HG02885 (cell line): ENCODE data around the gene FAAH2.
"Not testable (repeated sequence)": the region's sequence is repeated elsewhere in the genome, so short reads cannot be mapped to it uniquely, and the experiment has no call there.

Source experiments
- ATAC-seq: cut with Tn5 transposase; IDR thresholded peaks from one replicate; pipeline ENCODE4 v1.9.1; 2021; ENCODE audit warnings: mild to moderate bottlenecking; ENCODE audit not compliant: unreplicated experiment, poor library complexity

The FAAH2 gene, protein sequence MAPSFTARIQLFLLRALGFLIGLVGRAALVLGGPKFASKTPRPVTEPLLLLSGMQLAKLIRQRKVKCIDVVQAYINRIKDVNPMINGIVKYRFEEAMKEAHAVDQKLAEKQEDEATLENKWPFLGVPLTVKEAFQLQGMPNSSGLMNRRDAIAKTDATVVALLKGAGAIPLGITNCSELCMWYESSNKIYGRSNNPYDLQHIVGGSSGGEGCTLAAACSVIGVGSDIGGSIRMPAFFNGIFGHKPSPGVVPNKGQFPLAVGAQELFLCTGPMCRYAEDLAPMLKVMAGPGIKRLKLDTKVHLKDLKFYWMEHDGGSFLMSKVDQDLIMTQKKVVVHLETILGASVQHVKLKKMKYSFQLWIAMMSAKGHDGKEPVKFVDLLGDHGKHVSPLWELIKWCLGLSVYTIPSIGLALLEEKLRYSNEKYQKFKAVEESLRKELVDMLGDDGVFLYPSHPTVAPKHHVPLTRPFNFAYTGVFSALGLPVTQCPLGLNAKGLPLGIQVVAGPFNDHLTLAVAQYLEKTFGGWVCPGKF

DNA sequence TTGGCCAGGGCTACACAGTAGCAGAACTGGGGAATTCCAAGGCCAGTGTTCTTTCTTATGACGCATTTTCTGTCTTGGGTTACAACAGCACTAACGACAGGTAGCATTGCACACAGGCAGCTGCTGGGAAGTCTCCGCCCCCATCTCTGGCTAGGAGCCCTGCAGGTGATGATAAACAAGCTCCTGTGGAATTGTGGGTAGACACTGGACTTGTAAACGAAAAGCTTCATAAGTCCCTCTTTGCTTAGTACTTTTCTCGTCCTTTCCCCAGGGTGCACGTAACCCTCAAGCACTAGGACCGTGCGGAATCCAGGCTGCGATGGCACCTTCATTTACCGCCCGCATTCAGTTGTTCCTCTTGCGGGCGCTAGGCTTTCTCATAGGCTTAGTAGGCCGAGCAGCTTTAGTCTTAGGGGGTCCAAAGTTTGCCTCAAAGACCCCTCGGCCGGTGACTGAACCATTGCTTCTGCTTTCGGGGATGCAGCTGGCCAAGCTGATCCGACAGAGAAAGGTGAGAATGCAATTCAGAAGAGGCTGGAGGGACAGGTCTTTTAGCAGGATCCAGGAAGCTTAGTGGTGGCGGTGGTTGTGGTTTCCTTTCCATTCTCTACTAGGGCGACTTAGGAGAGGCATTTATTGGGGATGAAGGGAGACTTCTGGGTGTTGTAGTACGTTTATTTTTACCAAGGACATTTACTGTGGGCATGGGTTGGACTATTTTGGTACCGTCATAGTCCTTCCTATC lies at the start of gene FAAH2:
FAAH2 (plus strand) TSS at position 200 of the 745 bp plus-strand sequence; CDS start at position 320, 120 bp downstream.
- peak; percentile 82 for ATAC-seq

DNA sequence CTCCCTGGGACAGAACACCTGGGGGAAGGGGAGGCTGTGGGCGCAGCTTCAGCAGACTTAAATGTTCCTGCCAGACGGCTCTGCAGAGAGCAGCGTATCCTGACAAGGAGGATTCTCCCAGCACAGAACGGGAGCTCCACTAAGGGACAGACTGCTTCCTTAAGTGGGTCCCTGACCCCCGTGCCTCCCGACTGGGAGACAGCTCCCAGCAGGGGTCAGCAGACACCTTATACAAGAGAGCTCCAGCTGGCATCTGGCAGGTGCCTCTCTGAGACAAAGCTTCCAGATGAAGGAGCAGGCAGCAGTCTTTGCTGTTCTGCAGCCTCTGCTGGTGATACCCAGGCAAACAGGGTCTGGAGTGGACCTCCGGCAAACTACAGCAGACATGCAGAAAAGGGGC lies 44.5 kb upstream of the FAAH2 start:
- ATAC-seq = no peak

DNA sequence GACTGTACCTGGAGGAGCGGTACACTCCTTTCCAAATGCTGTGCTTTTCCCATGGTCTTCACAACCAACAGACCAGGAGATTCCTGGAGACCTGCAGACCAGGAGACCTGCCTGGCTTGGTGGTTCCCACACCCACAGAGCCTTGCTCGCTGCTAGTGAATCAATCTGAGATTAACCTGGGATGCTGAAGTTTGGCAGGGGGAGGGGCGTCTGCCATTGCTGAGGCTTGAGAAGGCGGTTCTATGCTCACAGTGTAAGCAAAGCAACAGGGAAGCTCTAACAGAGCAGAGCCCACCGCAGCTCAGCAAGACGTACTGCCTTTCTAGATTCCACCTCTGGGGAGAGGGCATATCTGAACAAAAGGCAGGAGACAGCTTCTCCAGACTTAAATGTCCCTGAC lies 34.5 kb upstream of the FAAH2 start:
- no peak for ATAC-seq

DNA sequence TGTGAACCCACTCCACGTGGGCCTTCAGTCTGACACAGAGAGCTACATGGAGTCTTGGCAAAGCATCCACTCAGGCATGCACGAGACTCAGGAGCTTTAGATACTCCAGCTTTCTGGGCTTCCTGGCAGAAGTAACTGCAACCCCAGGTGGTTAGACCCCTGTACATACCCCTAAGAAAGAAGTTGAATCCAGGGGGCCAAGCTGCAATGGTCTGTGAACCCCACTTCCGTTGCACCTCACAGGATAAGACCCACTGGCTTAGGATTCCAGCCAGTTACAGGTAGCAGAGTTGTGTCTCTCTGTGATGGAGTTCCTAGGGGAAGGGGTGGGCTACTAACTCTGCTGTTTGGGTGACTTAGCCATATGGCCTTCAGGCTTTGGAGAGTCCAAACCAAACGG lies 21.4 kb upstream of the FAAH2 start:
- no peak for ATAC-seq

DNA sequence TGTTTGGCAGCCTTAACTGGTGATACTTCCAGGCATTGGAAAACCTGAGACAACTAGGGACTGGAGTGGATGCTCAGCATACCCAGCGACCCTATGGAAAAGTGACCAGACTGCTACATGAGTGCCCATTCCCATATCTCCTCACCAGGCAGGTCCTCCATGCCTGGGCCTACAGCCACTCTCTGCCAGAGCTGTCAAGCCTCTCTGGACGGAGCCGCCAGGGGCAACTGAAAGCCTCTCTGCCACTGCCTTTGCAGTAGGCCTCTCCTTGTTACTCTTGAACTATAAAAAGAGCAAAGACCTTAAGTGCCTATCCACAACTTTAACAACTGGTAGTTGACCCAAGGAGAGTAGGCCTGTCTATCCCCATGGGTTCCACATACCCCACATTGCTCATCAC lies 20.2 kb upstream of the FAAH2 start:
- no peak for ATAC-seq

DNA sequence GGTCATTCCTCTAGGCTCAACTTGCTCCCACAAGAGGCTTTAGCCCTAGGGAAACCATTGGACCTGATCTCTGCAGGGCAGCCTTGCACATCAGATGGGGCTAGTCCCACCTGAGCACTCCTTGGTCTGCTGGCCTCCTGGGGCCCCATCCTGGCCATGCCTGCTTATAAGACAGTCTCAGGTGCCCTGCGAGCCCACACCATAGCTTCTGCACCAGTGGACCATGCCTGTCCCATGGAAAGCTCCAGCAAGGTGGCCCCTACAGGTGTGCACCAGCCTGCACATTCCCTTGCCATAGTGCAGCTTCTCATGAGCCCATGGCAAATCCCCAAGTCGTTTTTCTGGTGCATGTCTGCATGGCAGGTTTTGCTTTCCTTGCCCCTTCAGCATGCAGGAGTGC lies 19.6 kb upstream of the FAAH2 start:
- no peak for ATAC-seq

DNA sequence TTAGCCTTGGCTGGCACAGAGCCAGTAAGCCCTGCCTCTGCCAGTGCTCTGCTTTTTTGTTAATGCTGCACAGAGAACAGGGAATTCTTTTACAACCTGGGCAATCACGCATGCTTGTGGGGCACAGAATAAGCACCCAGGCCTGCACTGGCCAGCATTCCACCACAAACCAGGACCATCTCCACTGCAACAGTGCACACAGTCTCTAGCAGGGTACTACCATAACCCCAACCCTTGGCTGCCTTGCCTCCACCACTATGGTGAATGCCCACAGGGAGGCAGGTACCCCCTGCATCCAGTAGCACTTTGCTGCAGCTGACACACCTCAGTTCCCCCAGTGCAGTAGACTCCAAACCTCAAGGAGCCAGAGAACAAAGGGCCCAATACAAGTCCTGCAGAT lies 19.2 kb upstream of the FAAH2 start:
- ATAC-seq = no peak

DNA sequence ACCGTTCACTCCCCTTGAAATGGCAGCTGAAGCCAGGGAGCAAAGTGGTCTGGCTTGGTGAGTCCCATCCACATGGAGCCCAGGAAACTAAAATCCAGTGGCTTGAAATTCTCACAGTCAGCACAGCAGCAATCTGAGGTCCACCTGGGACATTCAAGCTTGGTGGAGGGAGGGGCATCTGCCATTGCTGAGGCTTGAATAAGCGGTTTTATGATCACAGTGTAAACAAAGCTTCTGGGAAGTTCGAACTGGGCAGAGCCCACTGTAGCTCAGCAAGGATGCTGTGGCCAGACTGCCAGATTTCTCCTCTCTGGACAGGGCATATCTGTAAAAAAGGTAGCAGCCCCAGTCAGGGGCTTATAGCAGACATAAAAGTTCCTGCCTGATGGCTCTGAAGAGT lies 15.5 kb upstream of the FAAH2 start:
- ATAC-seq = no peak

DNA sequence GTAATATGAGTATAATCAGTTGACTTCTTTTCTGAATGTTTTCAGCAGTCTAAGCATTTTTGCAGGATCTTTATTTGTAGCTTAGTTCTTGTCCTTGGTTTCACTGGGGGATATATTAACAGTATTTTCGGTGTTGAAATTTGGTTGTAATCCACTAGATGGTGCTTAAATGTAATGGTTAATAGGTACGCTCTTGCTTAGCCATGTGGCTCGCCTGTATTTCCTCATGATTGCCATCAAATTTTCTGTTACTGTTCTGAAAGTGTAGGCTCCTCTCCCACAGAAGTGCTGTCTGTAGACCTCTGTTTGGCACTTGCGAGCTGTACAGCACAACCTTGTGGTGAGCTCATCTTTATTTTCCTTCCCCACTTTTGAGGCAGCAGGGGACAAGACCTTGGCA lies 3.9 kb upstream of the FAAH2 start:
- ATAC-seq = no peak

DNA sequence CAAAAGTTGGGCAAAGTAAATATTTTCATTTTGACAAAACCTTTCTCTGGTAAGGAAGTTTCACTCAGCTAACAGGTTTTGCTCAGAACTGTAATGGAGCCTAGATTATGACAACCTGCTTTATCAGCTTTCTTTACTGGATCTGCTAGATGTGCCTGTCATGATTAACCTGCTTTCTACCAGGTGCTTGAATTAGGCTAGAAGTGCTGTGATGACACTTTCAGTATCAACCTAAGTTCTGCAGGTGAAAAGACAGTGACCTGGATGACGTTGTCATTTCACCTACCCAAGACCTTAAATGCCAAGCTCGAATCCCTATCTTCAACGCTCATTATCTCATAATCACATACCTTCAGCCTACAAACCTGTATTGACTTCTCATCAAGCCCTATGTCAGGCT lies 1.5 kb upstream of the FAAH2 start:
- ATAC-seq = no peak

DNA sequence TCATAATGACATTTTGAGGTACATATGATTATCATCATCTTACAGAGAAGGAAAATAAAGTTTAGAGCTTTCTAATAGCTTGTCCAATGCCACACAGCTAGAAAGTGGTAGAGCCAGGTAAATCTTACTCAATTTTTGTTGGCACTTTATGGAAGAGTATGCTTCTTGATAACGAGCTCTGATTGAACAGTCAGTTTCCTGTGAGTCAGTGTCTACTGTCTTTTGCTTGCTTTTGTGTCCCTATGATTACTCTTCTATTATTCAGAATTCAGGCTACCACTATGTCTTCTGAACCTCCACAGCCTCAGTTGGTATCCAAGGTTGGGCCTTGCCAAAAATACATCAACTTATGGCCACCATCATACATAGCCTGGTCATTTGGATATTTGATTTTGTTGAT lies 2.6 kb downstream of the FAAH2 start:
- ATAC-seq = no peak

DNA sequence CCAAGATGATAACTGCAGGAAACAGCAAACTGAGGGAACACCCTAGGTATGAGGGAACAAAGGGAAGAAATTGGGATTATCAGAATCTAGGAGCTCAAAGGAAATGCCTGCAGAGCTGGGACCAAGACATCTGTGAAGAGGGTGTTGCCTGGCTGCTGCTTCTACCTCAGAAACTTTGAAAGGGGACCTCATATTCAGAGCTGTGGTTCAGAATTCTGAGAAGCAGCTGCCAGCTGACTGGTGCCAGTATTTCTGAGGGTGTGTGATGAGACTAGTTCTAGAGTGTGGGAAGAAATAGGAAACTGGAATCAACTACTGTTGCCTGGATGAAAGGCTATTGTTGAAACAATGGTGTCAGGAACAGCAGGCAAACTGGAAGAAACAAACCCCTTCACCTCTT lies 8.5 kb downstream of the FAAH2 start:
- ATAC-seq = no peak

DNA sequence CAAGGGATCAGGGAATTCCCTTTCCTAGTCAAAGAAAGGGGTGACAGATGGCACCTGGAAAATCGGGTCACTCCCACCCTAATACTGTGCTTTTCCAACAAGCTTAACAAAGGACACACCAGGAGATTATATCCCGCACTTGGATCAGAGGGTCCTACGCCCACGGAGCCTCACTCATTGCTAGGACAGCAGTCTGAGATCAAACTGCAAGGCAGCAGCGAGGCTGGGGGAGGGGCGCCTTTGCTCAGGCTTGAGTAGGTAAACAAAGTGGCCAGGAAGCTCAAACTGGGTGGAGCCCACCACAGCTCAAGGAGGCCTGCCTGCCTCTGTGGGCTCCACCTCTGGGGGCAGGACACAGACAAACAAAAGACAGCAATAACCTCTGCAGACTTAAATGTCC lies 9.2 kb downstream of the FAAH2 start:
- not testable (repeated sequence) for ATAC-seq

DNA sequence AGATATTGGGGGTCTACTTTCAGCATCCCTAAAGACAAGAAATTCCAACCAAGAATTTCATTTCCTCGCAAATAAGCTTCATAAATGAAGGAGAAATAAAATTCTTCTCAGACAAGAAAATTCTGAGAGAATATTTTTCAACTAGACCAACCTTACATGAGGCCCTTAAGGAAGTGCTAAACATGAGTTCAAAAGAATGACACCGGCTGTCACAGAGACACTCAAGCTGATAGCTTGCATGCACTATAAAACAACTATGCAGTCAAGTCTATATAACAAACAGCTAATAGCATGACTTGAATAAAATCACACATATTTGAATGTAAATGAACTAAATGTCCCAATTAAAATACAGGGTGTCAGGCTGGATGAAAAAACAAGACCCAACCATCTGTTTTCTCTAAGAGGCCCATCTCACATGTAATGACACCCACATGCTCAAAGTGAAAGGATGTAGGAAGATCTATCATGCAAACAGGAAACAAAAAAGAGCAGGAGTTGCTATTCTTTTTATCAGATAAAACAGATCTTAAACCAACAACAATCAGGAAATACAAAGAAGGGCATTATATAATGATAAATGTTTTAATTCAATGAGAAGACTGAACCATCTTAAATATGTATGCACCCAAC lies 27.2 kb downstream of the FAAH2 start:
- no peak for ATAC-seq

DNA sequence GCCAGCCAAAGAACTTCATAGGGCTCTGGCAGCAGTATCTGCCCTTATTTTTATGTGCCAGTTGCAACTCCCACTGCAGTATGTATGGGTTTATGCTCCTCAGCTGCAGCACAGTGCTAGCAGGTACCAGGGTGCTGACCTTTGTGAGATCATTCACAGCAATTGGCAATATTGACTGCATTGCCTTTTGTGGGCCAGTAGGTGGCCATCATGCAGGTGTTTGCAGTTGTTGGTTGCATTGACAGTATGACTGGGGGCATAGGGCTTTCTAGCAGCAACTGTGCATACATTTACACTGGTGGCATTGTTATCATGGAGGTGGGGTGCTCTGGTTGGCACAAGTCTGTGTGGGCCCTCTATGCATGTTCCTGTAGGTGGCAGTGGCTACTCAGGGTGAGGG lies 42.5 kb downstream of the FAAH2 start:
- ATAC-seq = no peak

DNA sequence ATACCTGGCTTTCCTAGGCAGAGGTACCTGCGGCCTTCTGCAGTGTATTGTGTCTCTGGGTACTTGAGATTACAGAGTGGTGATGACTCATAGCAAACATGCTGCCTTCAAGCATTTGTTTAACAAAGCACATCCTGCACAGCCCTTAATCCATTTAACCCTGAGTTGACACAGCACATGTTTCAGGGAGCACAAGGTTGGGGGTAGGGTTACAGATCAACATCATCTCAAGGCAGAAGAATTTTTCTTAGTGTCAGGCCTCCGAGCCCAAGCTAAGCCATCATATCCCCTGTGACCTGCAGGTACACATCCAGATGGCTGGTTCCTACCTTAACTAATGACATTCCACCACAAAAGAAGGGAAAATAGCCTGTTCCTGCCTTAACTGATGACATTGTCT lies 49.3 kb downstream of the FAAH2 start:
- not testable (repeated sequence) for ATAC-seq

DNA sequence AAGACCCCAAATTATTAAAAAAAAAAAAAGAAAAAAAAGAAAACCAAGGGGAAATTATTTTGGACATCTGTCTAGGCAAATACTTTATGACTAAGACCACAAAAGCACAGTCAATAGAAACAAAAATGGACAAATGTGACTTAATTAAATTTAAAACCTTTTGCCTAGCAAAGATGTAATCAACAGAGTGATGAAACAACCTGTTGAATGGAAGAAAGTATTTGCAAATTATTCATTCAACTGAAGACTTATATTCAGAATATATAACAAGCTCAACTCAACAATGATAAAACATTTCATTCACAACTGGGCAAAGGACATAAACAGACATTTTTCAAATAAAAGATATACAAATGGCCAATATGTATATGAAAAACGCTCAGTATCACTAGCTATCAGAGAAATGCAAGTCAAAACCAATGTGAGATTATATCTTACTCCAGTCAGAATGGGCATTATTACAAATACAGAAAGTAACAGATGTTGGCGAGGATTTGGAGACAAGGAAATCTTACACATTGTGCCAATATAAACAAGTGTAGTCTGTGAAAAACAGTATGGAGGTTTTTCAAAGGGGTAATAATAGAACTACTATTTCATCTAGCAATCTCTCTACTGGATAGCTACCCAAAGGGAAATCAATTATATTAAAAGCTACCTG lies 67.1 kb downstream of the FAAH2 start:
- ATAC-seq = no peak

DNA sequence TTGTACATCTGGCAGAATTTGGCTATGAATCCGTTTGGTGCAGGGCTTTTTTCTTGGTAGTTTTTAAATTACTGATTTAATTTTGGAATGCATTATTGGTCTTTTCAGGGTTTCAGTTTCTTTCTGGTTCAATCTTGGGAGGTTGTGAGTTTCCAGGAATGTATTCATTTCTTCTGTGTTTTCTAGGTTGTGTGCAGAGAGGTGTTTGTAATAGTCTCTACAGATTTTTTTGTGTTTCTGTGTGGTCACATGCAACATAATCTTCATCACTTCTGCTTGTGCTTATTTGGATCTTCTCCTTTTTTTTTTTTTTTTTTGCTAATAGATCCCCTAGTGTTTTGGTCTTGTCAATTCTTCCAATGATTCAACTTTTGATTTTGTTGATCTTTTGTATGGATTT lies 77.6 kb downstream of the FAAH2 start:
- ATAC-seq = no peak

DNA sequence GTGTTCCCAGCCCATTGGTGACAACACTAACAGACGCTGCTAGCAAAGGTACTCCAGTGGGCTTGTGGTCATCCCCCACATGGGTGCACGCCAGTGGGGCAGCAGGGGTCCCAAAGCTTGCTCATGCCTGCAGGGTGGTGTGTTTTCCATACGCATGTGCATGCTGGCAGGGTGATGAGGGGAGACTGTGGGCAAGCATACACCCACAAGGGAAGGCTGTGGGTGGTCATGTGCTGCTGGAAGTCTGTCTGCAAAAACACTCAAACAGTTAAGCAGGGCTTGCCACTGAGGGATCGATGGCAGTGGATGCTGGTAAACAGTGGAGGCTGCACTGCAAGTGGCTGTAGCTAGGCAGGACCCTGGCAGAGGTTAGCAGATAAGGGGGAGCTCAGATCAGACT lies 79.9 kb downstream of the FAAH2 start:
- no peak for ATAC-seq

DNA sequence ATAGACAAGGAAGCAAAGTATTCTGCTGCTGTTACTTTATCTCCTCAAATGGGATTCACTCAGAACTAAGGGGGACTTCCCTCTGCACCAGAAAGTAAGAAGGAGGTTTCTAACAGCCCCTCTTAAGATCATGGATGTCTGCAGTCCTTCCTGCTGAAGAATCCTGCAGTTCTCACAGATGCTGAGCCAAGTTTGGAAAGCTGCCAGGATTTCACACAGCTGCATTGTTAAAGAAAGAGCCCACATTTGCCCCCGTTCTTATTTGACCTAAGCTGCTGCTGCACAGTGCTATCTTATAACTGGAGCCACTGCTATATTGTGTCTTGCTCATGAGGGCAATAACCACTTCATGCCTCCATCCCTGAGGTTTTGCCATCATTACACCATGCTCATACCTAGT lies 81.1 kb downstream of the FAAH2 start:
- no peak for ATAC-seq

DNA sequence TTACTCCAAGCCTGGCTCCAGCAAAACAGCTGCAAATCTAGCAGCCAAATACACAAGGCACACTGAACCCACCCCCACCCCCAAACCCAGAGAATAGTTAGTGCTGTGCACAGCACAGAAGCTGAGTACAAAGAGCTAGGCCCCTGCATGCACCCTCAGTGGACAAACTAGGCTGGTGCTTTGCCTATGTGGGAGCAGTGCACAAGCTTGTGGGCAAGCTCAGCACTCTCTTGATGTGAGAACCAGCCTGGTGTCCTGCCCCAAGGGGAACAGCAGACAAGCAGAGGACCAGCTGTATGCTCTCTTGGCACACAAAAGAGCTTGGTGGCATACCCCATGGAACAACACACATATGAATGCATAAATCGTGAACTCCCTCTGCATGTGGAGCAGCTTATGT lies 81.7 kb downstream of the FAAH2 start:
- no peak for ATAC-seq
